Esophagus (tissue), 2 donors: Measurements from ENCODE around the gene KLF2. TPM values are rescaled to one million over a fixed set of nuclear protein-coding genes. Genes with fewer than 3 reads are reported as not detected.

Experiments used
- H3K27ac ChIP-seq, 2 donors: one replicate each; pipeline ENCODE4 v1.5.1; 2013; ENCODE audit warnings: low read depth in 2 of 2, mild to moderate bottlenecking in 2 of 2, inconsistent platforms in 1 of 2, low read length in 1 of 2, moderate library complexity in 1 of 2
- H3K27me3 ChIP-seq, 2 donors: one replicate each; pipeline ENCODE4 v1.6.1; 2013; ENCODE audit warnings: low read length in 2 of 2, control low read depth in 1 of 2, mild to moderate bottlenecking in 1 of 2; ENCODE audit not compliant: insufficient read depth in 2 of 2, control insufficient read depth in 1 of 2
- H3K36me3 ChIP-seq, 2 donors: one replicate each; pipeline ENCODE4 v1.6.1; 2013; ENCODE audit warnings: low read length in 1 of 2; ENCODE audit not compliant: control insufficient read depth in 2 of 2, insufficient read depth in 2 of 2
- H3K4me1 ChIP-seq, 2 donors: one replicate each; pipeline ENCODE4 v1.6.1; 2013; ENCODE audit warnings: low read length in 1 of 2; ENCODE audit not compliant: control insufficient read depth in 2 of 2, insufficient read depth in 2 of 2
- H3K4me3 ChIP-seq, 2 donors: one replicate each; pipeline ENCODE4 v1.5.1; 2013; ENCODE audit warnings: low read length in 2 of 2, mild to moderate bottlenecking in 2 of 2, low read depth in 1 of 2, moderate library complexity in 1 of 2
- H3K9me3 ChIP-seq, 2 donors: one replicate each; pipeline ENCODE4 v1.6.1; 2013; ENCODE audit warnings: mild to moderate bottlenecking in 2 of 2, low read depth in 1 of 2, low read length in 1 of 2, moderate library complexity in 1 of 2; ENCODE audit not compliant: control insufficient read depth in 2 of 2, insufficient read depth in 1 of 2
- WGBS, 2 donors: extraction: QIAGEN DNeasy Blood & Tissue Kit; methylation state at CpG; one replicate each; pipeline ENCODE4 v1.1.7; 2013; 5-methylcytosine and 5-hydroxymethylcytosine counted together
- polyA plus RNA-seq, 2 donors: library from polyadenylated mRNA; stranded (reverse); fragments of 200-250 nt; gene quantifications; one replicate each; pipeline ENCODE4 v1.2.3, GENCODE V29; 2013
- donor health status: healthy with polysubstance abuse.
- donor health status: Bipolar disorder and iron deficiency.

KLF2 gene
- polyA plus RNA-seq, 2 donors = 2.4 to 12.1 TPM

DNA sequence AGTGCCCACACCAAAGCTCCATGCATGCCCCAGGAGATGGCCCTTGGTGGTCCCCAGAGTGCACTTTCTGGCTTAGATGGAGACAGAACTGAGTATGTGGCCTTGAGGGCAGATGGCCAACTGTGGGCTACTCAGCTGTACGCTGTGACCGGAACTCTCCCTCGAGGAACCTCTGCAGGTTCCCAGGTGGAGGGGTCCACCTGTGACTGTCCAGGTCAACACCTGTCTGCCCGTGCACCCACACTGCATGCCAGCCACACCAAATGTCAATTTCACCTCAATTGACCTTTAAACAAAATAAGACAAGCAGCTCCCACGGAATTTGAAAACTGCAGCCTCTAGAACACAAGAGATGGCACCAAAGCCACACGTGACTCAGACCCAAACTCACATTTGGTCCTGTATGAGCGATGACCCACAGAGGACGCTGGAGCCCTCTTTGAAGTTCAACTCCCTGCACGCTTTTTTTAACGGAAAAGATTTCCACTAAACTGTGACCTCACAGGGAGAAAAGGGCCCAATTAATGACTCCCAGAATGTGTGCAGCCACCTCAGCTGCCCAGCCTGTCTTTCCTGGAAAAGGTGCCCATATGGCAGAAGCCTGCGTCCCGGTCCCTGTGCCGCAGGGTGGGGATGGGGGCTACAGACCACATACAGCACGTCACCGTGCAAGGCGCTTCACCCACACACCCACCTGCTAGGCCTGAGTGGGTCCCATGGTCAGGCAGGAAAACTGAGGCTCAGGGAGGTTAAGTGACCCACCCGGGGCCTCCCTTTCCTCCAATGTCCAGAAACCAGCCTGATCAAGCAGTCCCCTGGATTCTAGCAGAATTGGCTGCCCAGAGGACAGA, 47.7 kb downstream of the KLF2 start:
- Histone ChIP-seq H3K4me1 (peaks cover 2 to 16% of the 10 kb centered on the region in 2 donors), H3K9me3 (no peaks in the 10 kb centered on the region), H3K27ac (peak overlapping the region in 1 of 2 donors; percentile 44), H3K27me3 (no peaks in the 10 kb centered on the region), H3K4me3 (no peak overlapping the region), H3K36me3 (peaks cover 22 to 29% of the 10 kb centered on the region in 2 donors)
- 68 to 82% methylated on average over 17 of the region's 17 CpGs for WGBS, 2 donors

DNA sequence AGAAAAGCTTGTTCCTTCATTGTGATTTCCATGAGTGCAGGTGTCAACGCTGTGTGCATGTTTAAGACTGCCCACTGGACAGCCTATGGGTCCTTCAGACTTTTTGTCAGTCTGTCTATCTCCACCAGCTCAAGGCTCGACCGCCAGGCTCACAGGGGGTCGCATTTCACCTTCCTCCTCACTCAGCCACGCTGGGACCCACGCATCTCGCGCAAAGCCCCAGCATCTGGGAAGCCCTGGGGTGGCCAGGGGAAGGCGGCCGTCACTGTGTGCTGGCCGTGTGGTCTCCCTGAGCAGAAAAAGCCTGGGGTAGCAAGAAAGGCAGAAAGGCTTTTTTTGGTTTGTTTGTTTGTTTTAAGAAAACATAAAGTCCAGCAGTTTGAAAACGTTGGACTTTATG, 48.5 kb downstream of the KLF2 start:
- peaks cover 2 to 16% of the 10 kb centered on the region in 2 donors for H3K4me1 ChIP-seq
- H3K9me3 ChIP-seq = no peaks in the 10 kb centered on the region
- peaks cover 22 to 32% of the 10 kb centered on the region in 2 donors for H3K36me3 ChIP-seq
- no peak overlapping the region for H3K4me3 ChIP-seq
- H3K27me3 ChIP-seq = no peaks in the 10 kb centered on the region
- H3K27ac ChIP-seq = peak overlapping the region in 1 of 2 donors; percentile 44
- 84 to 85% methylated on average over 12 of the region's 12 CpGs for WGBS, 2 donors

DNA sequence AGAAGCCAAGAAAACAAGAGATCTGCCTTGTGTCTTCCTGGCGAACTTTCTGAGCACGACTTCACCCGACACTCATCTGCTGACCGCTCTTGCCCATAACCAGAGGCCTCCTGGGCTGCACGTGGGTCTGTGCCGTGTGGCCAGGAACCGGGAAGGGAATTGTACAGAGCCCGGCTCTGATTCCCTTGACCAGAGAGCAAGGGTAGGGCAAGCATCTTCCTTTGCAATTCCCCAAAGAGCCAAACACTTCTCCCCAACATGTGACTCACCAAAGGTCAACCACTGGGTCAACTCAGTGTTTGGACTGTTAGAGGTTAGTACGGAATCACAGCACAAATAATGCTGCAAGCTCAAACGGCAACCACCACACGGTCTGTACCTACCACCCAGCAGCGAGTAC, 48.9 kb downstream of the KLF2 start:
- Histone ChIP-seq H3K27ac (peak overlapping the region in 1 of 2 donors; percentile 43), H3K9me3 (no peaks in the 10 kb centered on the region), H3K27me3 (no peaks in the 10 kb centered on the region), H3K4me3 (no peak overlapping the region), H3K4me1 (peaks cover 2 to 16% of the 10 kb centered on the region in 2 donors), H3K36me3 (peaks cover 22 to 32% of the 10 kb centered on the region in 2 donors)
- WGBS, 2 donors = 76% methylated on average over 12 of the region's 12 CpGs

DNA sequence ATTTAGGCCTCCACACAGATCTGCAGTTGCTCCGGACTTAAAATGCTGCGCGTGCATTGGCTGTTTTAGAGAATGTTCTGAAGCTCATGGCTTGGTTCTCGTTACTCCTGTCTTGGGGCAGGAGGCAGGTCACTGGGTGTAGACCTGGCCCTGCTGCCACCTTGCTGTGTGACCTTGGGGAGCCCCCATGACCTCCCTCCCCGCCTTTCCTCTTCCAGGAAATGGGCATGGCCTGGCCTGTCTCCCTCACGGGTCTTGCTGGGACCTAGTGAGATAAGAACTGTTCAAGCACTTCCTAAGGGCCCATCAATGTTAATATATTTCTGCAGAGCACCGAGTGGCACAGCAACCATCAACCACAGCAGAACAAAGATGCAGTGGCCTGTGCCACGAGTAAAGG, 49.4 kb downstream of the KLF2 start:
- WGBS, 2 donors = 76% methylated on average over 8 of the region's 8 CpGs
- Histone ChIP-seq H3K4me3 (no peak overlapping the region), H3K27me3 (no peaks in the 10 kb centered on the region), H3K36me3 (peaks cover 22 to 32% of the 10 kb centered on the region in 2 donors), H3K4me1 (peaks cover 2 to 16% of the 10 kb centered on the region in 2 donors), H3K9me3 (no peaks in the 10 kb centered on the region), H3K27ac (no peak overlapping the region)

DNA sequence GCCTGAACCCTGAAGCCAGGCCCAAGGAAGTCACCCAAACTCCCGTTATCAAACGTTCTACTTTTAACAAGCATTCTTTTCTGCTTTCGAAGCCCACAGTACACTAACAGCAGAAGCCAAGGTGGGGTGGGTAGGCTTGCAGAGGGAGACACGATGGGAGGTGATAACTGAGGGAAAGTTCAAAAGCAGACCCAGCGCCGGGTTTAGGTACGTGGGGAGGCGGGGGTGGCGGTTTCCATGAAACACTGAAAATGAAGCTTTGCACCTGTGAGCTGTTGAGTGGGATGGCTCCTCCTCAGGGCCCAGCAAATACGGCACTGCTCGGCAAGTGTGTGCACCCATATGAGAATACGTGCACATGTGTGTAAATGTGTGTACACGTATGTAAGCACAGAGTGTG, 49.8 kb downstream of the KLF2 start:
- Histone ChIP-seq H3K9me3 (no peaks in the 10 kb centered on the region), H3K27ac (no peak overlapping the region), H3K27me3 (no peaks in the 10 kb centered on the region), H3K4me1 (peaks cover 2 to 16% of the 10 kb centered on the region in 2 donors), H3K36me3 (peaks cover 22 to 32% of the 10 kb centered on the region in 2 donors), H3K4me3 (no peak overlapping the region)
- WGBS, 2 donors = 86 to 89% methylated on average over 13 of the region's 13 CpGs

DNA sequence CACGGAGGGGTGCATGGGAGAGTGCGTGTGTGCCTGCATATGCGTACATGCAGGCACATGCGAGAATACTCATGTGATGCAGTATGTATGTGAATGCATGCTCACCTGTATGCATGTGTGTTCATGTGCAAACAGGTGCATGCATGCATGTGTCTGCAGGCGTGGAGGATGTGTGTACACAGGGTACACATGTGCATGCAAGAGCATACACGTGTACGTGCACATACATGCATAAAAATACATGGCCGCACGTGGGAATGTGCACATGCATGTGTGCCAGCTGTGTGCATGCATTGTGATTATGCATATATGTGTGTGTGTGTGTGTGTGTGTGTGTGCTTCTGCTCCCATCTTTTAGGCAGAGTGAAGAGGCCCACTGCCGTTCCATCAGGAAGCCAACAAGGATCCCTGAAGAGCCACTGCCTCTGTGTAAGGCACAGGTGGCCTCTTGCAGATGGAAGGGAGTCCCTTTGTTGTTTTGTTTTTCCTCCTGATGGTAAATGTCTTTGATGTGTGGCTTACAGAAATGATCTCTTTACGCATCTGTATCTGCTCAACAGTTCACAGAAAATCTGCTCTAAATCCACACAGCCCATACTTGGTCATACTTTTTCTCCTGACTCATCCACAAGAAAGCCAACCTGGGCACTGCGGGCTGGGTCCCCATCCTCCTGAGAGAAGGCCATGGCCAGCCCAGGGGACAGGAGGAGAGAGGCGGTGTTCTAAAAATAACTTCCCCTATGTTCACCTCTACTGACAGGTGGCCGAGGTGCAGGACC, 50.7 kb downstream of the KLF2 start:
- Histone ChIP-seq H3K27ac (no peak overlapping the region), H3K36me3 (peaks cover 19 to 32% of the 10 kb centered on the region in 2 donors), H3K4me1 (peaks cover 2 to 15% of the 10 kb centered on the region in 2 donors), H3K9me3 (no peaks in the 10 kb centered on the region), H3K27me3 (no peaks in the 10 kb centered on the region), H3K4me3 (no peak overlapping the region)
- 91 to 93% methylated on average over 14 of the region's 14 CpGs for WGBS, 2 donors

DNA sequence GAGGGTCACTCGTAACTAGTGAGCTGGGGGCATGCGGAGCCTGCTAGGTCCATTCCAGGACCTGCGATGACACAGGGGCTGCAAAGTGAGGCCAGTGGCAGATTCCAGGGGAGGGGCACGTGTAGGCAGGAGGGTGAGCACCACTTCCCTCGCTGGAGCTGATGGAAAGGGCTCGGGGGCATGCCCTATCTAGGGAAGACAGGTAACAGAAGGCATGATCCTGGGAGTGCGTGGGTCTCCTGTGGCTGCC, 51.2 kb downstream of the KLF2 start:
- Histone ChIP-seq H3K4me1 (peaks cover 2 to 10% of the 10 kb centered on the region in 2 donors), H3K27ac (no peak overlapping the region), H3K9me3 (no peaks in the 10 kb centered on the region), H3K36me3 (peaks cover 18 to 32% of the 10 kb centered on the region in 2 donors), H3K27me3 (no peaks in the 10 kb centered on the region), H3K4me3 (no peak overlapping the region)
- WGBS, 2 donors = 79 to 80% methylated on average over 7 of the region's 7 CpGs

DNA sequence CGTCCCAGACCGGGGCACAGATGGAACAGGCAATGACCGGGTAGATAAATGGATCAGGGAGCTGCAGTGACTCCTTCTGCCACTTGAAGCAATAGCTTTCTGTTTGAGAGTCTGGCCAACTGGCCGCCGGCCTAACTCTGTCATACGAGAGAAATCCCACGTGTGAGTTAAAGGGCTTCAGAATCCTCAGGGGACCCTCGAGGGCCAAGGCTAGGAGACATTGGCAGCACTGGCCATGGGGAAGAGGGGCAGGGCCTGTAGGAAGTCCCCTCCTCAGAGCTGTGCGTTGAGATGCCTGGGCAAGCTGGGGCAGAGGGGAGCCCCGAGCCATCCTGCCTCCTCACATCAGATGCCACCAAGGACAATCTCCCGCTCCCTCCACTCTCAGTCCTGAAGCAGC, 51.6 kb downstream of the KLF2 start:
- H3K27ac ChIP-seq = peak overlapping the region in 1 of 2 donors; percentile 34

DNA sequence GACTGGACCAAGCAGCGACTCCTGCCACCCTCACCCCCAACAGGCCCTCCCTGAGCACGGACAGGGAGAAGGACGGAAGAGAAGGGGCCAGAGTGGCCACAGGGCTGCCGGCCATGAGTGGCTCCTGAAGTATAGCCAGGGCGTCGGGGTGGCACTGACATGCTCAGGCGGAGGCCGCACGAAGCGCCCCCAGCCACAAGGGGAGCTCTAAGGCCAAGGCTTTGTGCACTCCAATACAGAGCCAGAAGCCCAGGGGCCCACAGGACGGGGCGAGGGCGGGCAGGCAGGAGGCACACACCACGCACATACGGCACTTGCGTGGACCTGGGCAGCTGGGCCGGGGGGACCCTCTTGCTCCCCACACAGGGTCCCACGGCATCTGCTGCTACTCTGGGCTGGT, 52.0 kb downstream of the KLF2 start:
- H3K36me3 ChIP-seq = peaks cover 18 to 29% of the 10 kb centered on the region in 2 donors
- no peaks in the 10 kb centered on the region for H3K9me3 ChIP-seq
- peak overlapping the region in 1 of 2 donors; percentile 34 for H3K27ac ChIP-seq
- WGBS, 2 donors = 83 to 89% methylated on average over 18 of the region's 18 CpGs
- no peak overlapping the region for H3K4me3 ChIP-seq
- H3K27me3 ChIP-seq = no peaks in the 10 kb centered on the region
- H3K4me1 ChIP-seq = peaks cover 0 to 7% of the 10 kb centered on the region in 2 donors

More for the DNA sequence above, 51.6 kb downstream of the KLF2 start:
- H3K9me3 ChIP-seq = no peaks in the 10 kb centered on the region
- H3K27me3 ChIP-seq = no peaks in the 10 kb centered on the region
- peaks cover 18 to 30% of the 10 kb centered on the region in 2 donors for H3K36me3 ChIP-seq
- peaks cover 0 to 7% of the 10 kb centered on the region in 2 donors for H3K4me1 ChIP-seq
- 74 to 80% methylated on average over 11 of the region's 11 CpGs for WGBS, 2 donors
- H3K4me3 ChIP-seq = no peak overlapping the region
